Sigmoid colon (tissue), 7 donors: ENCODE results near the gene ADGRL2. TPM values are rescaled to one million over a fixed set of nuclear protein-coding genes. Genes with fewer than 3 reads are reported as not detected.

Experiments used
- DNase-seq: peaks from one replicate; pipeline ENCODE4 v3.0.0-alpha.2; 2019
- H3K27ac ChIP-seq, 4 donors: fragments of 200-600 bp; sonication (generic); one replicate each; pipeline ENCODE4 v1.5.1; 2016 to 2019; ENCODE audit warnings: mild to moderate bottlenecking in 1 of 4
- H3K27me3 ChIP-seq, 3 donors: fragments of 200-600 bp; sonication (generic); one replicate each; pipeline ENCODE4 v1.5.1; 2019; ENCODE audit warnings: mild to moderate bottlenecking in 1 of 3
- H3K36me3 ChIP-seq, 4 donors: fragments of 200-600 bp; sonication (generic); one replicate each; pipeline ENCODE4 v1.5.1; 2016 to 2019
- H3K4me1 ChIP-seq, 4 donors: fragments of 200-600 bp; sonication (generic); one replicate each; pipeline ENCODE4 v1.5.1; 2017 to 2019
- H3K4me3 ChIP-seq, 4 donors: fragments of 200-600 bp; sonication (generic); one replicate each; pipeline ENCODE4 v1.5.1; 2017 to 2019; ENCODE audit warnings: mild to moderate bottlenecking in 2 of 4, moderate library complexity in 1 of 4
- H3K9me3 ChIP-seq, 4 donors: fragments of 200-600 bp in 3 of 4; sonication (generic) in 3 of 4; one replicate each; pipeline versions ENCODE4 v1.5.1 to v1.6.1; 2013 to 2019
- EP300 ChIP-seq, 4 donors: sonication (generic); formaldehyde crosslinking; IDR thresholded peaks; one replicate each; pipeline ENCODE4 v1.6.1; 2017; ENCODE audit warnings: antibody characterized with exemption in 4 of 4
- POLR2A ChIP-seq, 2 donors: fragments of 450-650 bp; IDR thresholded peaks; one replicate each; pipeline ENCODE4 v1.6.1; 2016; ENCODE audit warnings: antibody characterized with exemption in 2 of 2, mild to moderate bottlenecking in 2 of 2, moderate library complexity in 2 of 2
- POLR2AphosphoS5 ChIP-seq, 4 donors: sonication (generic); formaldehyde crosslinking; IDR thresholded peaks; one replicate each; pipeline ENCODE4 v1.6.1; 2017; ENCODE audit warnings: antibody characterized with exemption in 4 of 4
- WGBS, 2 donors: extraction: QIAGEN DNeasy Blood & Tissue Kit; methylation state at CpG; one replicate each; pipeline ENCODE4 v1.1.7; 2013; 5-methylcytosine and 5-hydroxymethylcytosine counted together
- intact Hi-C: fragments of 100-400 bp; cut with DNase I; formaldehyde crosslinking; loops from one replicate; pipeline ENCODE4 v1.15.1; 2023
- polyA plus RNA-seq, 3 donors: library from polyadenylated mRNA; stranded (reverse); fragments of 200-250 nt; gene quantifications; one replicate each; pipeline ENCODE4 v1.2.3, GENCODE V29; 2013
- total RNA-seq, 4 donors: library from RNA; depleted of rRNA; stranded (reverse); fragments of >200 nt; gene quantifications; one replicate each; pipeline ENCODE4 v1.1.0, GENCODE V29; 2016
- TF ChIP-seq, protein P1 (sequence below), 4 experiments: fragments of 450-650 bp in 3 of 4; fragments of 200-600 bp in 1 of 4; IDR thresholded peaks; one replicate each; pipeline ENCODE4 v1.5.1; 2016 to 2019; ENCODE audit warnings: antibody characterized with exemption in 4 of 4, mild to moderate bottlenecking in 3 of 4, moderate library complexity in 2 of 4
- donor health status: healthy with polysubstance abuse.
- donor health status: Bipolar disorder and iron deficiency.
- donor health status: healthy.

Gene ADGRL2
- total and polyA plus RNA-seq, 7 donors = 2.3 to 73.4 (median 49.4) TPM

DNA sequence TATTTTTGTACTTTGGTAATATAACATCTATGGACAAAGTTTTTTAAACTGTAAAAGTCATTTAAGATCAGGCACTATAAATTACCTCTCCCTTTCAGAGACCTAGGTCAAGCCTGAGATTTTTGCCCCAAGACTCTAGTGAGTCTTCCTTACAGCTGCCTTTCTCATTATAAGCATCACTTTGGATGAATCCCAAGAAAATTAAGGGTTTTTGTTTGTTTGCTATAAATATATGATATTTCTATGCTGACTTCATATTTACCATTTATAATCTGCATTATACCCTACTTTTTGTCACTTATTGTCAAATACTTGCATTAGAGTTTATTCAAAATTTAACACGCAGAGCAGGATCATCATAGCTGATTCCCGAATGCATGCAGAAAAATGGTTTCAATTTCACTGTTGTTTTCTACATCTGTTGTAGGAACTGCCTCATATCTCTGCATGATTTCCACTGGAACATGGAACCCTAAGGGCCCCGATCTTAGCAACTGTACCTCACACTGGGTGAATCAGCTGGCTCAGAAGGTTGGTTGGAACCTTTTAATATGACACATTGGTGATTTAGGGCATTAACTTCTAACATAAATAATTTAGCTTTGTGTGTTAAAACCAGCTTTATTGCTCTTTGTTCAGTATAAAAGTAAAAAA, 150.0 kb downstream of the ADGRL2 start:
- 81 to 82% methylated on average over 3 of the region's 3 CpGs for WGBS, 2 donors
- intact Hi-C loops = no loop called here
- no peak overlapping the region for H3K27ac ChIP-seq
- peaks cover 0 to 22% (median 11%) of the 10 kb centered on the region in 4 donors for H3K4me1 ChIP-seq
- H3K36me3 ChIP-seq = peaks cover 0 to 6% (median 0%) of the 10 kb centered on the region in 4 donors
- no peak overlapping the region for H3K4me3 ChIP-seq
- DNase-seq = no peak
- no peaks in the 10 kb centered on the region for H3K27me3 ChIP-seq
- no peaks in the 10 kb centered on the region for H3K9me3 ChIP-seq
- TF ChIP-seq, protein P1, sequence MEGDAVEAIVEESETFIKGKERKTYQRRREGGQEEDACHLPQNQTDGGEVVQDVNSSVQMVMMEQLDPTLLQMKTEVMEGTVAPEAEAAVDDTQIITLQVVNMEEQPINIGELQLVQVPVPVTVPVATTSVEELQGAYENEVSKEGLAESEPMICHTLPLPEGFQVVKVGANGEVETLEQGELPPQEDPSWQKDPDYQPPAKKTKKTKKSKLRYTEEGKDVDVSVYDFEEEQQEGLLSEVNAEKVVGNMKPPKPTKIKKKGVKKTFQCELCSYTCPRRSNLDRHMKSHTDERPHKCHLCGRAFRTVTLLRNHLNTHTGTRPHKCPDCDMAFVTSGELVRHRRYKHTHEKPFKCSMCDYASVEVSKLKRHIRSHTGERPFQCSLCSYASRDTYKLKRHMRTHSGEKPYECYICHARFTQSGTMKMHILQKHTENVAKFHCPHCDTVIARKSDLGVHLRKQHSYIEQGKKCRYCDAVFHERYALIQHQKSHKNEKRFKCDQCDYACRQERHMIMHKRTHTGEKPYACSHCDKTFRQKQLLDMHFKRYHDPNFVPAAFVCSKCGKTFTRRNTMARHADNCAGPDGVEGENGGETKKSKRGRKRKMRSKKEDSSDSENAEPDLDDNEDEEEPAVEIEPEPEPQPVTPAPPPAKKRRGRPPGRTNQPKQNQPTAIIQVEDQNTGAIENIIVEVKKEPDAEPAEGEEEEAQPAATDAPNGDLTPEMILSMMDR (IDR thresholded peaks at IDR 0.05) = no peak
- TF ChIP-seq POLR2AphosphoS5 (IDR thresholded peaks at IDR 0.05) (no peak), POLR2A (IDR thresholded peaks at IDR 0.05) (no peak), EP300 (IDR thresholded peaks at IDR 0.05) (no peak)

DNA sequence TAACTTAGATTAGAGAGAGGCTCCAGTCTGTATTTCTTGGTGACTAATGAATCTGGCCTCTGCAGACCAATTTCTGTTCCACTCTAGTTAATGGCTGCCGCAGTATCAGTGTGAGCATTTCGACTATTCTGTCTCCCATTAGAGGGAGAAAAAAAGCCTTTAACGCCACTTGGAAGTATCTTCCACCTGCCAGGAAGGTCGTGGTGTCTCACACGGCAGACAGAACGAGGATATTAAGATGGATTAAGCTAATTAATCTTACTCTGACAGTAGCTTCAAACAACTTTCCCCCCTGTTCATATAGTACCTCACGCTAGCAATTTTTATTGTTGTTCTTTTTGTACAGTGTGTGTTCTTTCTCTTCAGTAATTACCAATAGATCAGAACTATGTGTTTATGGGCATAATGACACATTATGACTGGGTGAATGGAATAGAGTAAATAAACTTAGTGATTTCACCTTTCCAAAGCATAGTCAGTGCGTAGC, 153.8 kb downstream of the ADGRL2 start:
- H3K4me3 ChIP-seq = no peak overlapping the region
- H3K9me3 ChIP-seq = peaks cover 0 to 4% (median 0%) of the 10 kb centered on the region in 4 donors
- 69 to 81% methylated on average over 8 of the region's 8 CpGs for WGBS, 2 donors
- H3K4me1 ChIP-seq = peaks cover 0 to 10% (median 4%) of the 10 kb centered on the region in 4 donors
- no peak overlapping the region for H3K27ac ChIP-seq
- intact Hi-C loops = no loop called here
- peaks cover 0 to 17% (median 0%) of the 10 kb centered on the region in 4 donors for H3K36me3 ChIP-seq
- no peak for DNase-seq
- TF ChIP-seq, protein P1 (IDR thresholded peaks at IDR 0.05) = no peak
- TF ChIP-seq POLR2AphosphoS5 (IDR thresholded peaks at IDR 0.05) (no peak), POLR2A (IDR thresholded peaks at IDR 0.05) (no peak), EP300 (IDR thresholded peaks at IDR 0.05) (no peak)
- no peaks in the 10 kb centered on the region for H3K27me3 ChIP-seq

DNA sequence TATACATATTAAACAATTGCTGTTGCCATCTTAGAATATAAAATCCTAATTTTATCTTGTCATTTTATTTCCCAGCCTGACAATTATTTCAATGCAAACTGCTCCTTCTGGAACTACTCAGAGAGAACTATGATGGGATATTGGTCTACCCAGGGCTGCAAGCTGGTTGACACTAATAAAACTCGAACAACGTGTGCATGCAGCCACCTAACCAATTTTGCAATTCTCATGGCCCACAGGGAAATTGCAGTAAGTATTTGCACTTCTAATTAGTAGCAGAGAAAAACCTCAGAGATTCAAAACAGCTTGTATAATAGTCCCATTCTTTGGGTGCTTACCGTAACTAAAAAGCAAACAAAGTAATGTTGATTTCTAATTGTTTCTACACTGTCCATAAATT, 167.2 kb downstream of the ADGRL2 start:
- peaks cover 0 to 3% (median 0%) of the 10 kb centered on the region in 4 donors for H3K4me1 ChIP-seq
- H3K27ac ChIP-seq = no peak overlapping the region
- DNase-seq = no peak
- H3K4me3 ChIP-seq = no peak overlapping the region
- intact Hi-C loops = no loop called here
- no peaks in the 10 kb centered on the region for H3K9me3 ChIP-seq
- H3K36me3 ChIP-seq = peaks cover 0 to 44% (median 0%) of the 10 kb centered on the region in 4 donors
- 67 to 82% methylated on average over 3 of the region's 3 CpGs for WGBS, 2 donors
- no peaks in the 10 kb centered on the region for H3K27me3 ChIP-seq
- TF ChIP-seq POLR2AphosphoS5 (IDR thresholded peaks at IDR 0.05) (no peak), EP300 (IDR thresholded peaks at IDR 0.05) (no peak), POLR2A (IDR thresholded peaks at IDR 0.05) (no peak)
- TF ChIP-seq, protein P1 (IDR thresholded peaks at IDR 0.05) = no peak

DNA sequence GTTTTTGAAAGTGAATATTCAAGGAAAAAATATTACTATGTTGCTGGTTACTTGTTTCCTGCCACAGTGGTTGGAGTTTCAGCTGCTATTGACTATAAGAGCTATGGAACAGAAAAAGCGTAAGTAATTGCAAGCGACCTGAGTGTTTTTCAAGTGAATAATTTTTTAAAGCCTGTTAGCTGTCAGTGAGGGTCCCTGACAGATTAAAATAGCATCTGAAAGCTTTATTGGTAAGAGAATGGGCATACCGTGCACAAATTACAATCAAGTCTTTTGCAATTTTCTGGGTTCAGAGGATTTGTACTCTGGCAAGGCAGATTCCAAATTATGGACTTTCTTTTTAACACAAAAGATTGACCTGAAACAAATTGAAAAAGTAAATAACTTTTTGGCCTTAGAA, 169.7 kb downstream of the ADGRL2 start:
- H3K4me1 ChIP-seq = peaks cover 0 to 3% (median 0%) of the 10 kb centered on the region in 4 donors
- H3K9me3 ChIP-seq = no peaks in the 10 kb centered on the region
- H3K27ac ChIP-seq = no peak overlapping the region
- intact Hi-C loops = no loop called here
- no peaks in the 10 kb centered on the region for H3K27me3 ChIP-seq
- DNase-seq = no peak
- TF ChIP-seq POLR2A (IDR thresholded peaks at IDR 0.05) (no peak), EP300 (IDR thresholded peaks at IDR 0.05) (no peak), POLR2AphosphoS5 (IDR thresholded peaks at IDR 0.05) (no peak)
- TF ChIP-seq, protein P1 (IDR thresholded peaks at IDR 0.05) = no peak
- peaks cover 0 to 44% (median 0%) of the 10 kb centered on the region in 4 donors for H3K36me3 ChIP-seq
- no peak overlapping the region for H3K4me3 ChIP-seq
- 94 to 97% methylated on average over 3 of the region's 3 CpGs for WGBS, 2 donors
